Activated T-helper 1 cell treated with anti-CD3 and anti-CD28 coated beads, Interleukin-12 subunit alpha, Interleukin-12 subunit beta, Interleukin-2, Interleukin-4 antibody, amounts not matched to agents 30 ng/mL and 10 ng/mL and 1 ng/mL, durations not matched to agents 14 hours and 24 hours and 36 hours (primary cell): ENCODE measurements around the gene SMOC1. TPM values are rescaled to one million over a fixed set of nuclear protein-coding genes. Genes with fewer than 3 reads are reported as not detected.

ENCODE experiments used
- DNase-seq: peaks from one replicate; pipeline ENCODE4 v3.0.0; 2021; ENCODE audit warnings: low spot score
- H3K27ac Mint-ChIP-seq: one replicate; pipeline ENCODE4 v1.8.0; 2021; ENCODE audit warnings: mild to moderate bottlenecking, mixed read lengths
- H3K27me3 Mint-ChIP-seq: one replicate; pipeline ENCODE4 v1.8.0; 2022; ENCODE audit warnings: mild to moderate bottlenecking, moderate library complexity, mixed read lengths; ENCODE audit not compliant: insufficient read depth
- H3K36me3 Mint-ChIP-seq: one replicate; pipeline ENCODE4 v1.8.0; 2021; ENCODE audit warnings: low read depth, mixed read lengths
- H3K4me1 Mint-ChIP-seq: one replicate; pipeline ENCODE4 v1.8.0; 2021; ENCODE audit warnings: low read depth, mixed read lengths
- H3K4me3 Mint-ChIP-seq: one replicate; pipeline ENCODE4 v1.8.0; 2021; ENCODE audit warnings: mild to moderate bottlenecking, moderate library complexity, mixed read lengths
- H3K9me3 Mint-ChIP-seq: one replicate; pipeline ENCODE4 v1.8.0; 2021; ENCODE audit warnings: mixed read lengths
- intact Hi-C: fragments of 100-400 bp; cut with micrococcal nuclease; formaldehyde crosslinking; loops from one replicate; pipeline ENCODE4 v1.15.1; 2024
- total RNA-seq: library from RNA; stranded (reverse); gene quantifications from 2 replicates; pipeline ENCODE4 v1.2.3, GENCODE V29; 2022

Gene SMOC1
- total RNA-seq, 1 donor from 2014 or later = not detected

GRCh38 chr14:69960296-69960695, 81.1 kb downstream of the SMOC1 start:
- H3K27me3 Mint-ChIP-seq = peaks cover 11% of the 10 kb centered on the region
- no peak overlapping the region for H3K27ac Mint-ChIP-seq
- no peak for DNase-seq
- intact Hi-C loops = no loop called here
- no peaks in the 10 kb centered on the region for H3K9me3 Mint-ChIP-seq
- H3K4me1 Mint-ChIP-seq = no peaks in the 10 kb centered on the region
- H3K4me3 Mint-ChIP-seq = no peak overlapping the region
- no peaks in the 10 kb centered on the region for H3K36me3 Mint-ChIP-seq

DNA sequence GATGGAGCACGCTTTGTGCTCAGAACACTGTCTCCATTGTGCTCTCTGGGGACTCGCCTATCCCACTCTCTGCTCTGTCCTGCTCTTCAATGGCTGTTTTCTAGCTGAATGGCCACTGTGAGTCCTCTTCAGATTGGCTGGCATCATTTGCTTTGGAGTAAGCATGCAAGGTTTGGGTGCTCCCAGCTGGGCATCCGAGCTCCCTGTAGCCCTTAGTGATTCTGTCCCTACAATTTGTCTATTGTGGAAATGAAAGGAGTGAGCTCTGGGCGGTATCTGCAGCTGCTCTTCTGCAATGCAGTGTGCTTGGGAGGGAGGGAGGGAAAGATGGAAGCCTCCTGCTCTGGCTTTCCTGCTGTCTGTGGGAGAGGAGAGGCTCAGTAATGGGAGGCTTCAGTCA, 84.8 kb downstream of the SMOC1 start:
- Mint-ChIP-seq H3K27ac (no peak overlapping the region), H3K4me1 (no peaks in the 10 kb centered on the region), H3K27me3 (peaks cover 2% of the 10 kb centered on the region), H3K9me3 (no peaks in the 10 kb centered on the region), H3K36me3 (no peaks in the 10 kb centered on the region), H3K4me3 (no peak overlapping the region)
- no peak for DNase-seq
- intact Hi-C loops = no loop called here

GRCh38 chr14:69964841-69965240, 85.6 kb downstream of the SMOC1 start:
- no peak overlapping the region for H3K4me3 Mint-ChIP-seq
- no peak overlapping the region for H3K27ac Mint-ChIP-seq
- intact Hi-C loops = no loop called here
- DNase-seq = no peak
- H3K27me3 Mint-ChIP-seq = peaks cover 2% of the 10 kb centered on the region
- no peaks in the 10 kb centered on the region for H3K4me1 Mint-ChIP-seq
- H3K9me3 Mint-ChIP-seq = no peaks in the 10 kb centered on the region
- H3K36me3 Mint-ChIP-seq = no peaks in the 10 kb centered on the region

DNA sequence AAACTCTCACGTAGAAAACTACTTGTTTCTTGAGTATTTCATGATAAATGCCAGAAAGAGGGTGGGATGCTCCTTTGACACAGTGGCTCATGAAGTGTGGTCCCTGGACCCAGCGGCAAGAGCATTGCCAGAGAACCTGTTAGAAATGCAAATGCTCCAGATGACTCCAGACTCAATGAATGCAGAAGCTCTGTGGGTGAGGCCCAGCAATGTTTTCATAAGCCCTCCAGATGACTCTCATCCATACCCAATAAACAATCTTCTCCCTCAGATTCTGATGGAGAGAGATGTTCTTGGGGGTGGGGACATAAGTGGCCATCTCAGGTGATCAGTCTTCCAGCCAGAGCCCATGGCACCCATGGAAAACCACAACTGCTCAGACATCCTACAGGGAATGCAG, 88.9 kb downstream of the SMOC1 start:
- H3K36me3 Mint-ChIP-seq = no peaks in the 10 kb centered on the region
- H3K9me3 Mint-ChIP-seq = no peaks in the 10 kb centered on the region
- no peak overlapping the region for H3K27ac Mint-ChIP-seq
- H3K4me3 Mint-ChIP-seq = no peak overlapping the region
- intact Hi-C loops = no loop called here
- no peaks in the 10 kb centered on the region for H3K4me1 Mint-ChIP-seq
- H3K27me3 Mint-ChIP-seq = peaks cover 2% of the 10 kb centered on the region
- DNase-seq = no peak

DNA sequence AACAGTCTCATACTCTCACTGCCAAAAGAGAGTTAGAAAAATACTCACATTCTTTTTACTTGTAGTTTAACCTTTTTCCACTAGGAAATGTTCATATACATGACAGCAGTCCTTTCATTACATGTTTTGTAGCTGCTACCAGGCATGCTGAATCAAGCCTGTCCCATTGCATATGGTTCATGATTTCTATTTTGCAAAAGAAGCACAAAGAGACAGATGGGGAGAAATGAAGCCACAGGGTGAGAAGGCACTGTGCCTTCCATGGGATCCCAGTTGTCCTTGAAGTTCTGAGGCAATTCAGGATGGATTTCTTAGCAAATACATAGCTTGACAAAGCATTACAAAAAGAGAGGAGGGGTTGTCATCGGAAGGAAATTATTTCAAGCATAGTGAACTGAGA, 89.5 kb downstream of the SMOC1 start:
- DNase-seq = no peak
- H3K36me3 Mint-ChIP-seq = no peaks in the 10 kb centered on the region
- H3K4me3 Mint-ChIP-seq = no peak overlapping the region
- intact Hi-C loops = no loop called here
- no peaks in the 10 kb centered on the region for H3K4me1 Mint-ChIP-seq
- no peak overlapping the region for H3K27ac Mint-ChIP-seq
- H3K9me3 Mint-ChIP-seq = no peaks in the 10 kb centered on the region
- H3K27me3 Mint-ChIP-seq = peaks cover 2% of the 10 kb centered on the region

DNA sequence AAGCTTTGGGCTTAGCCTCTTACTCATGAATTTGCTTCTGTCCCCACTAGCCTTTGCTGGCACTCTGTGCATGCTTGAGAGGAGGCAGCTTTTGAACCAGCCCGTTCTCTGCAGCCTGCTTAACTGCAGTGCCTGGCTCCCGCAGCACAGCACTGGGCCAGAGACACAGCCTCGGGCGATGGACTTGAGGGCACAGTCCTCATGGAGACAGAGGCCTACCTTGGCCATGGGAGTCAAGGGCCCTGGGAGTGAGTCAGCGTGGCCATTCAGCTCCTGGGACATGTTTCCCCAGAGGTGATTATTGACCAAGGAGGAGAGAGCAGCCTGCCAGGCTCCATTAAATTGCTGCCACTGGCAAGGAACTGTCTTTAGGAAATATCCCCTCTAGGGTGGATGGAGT, 93.5 kb downstream of the SMOC1 start:
- Mint-ChIP-seq H3K4me3 (no peak overlapping the region), H3K27me3 (peaks cover 9% of the 10 kb centered on the region), H3K9me3 (no peaks in the 10 kb centered on the region), H3K36me3 (no peaks in the 10 kb centered on the region), H3K4me1 (no peaks in the 10 kb centered on the region), H3K27ac (no peak overlapping the region)
- intact Hi-C loops = no loop called here
- no peak for DNase-seq

DNA sequence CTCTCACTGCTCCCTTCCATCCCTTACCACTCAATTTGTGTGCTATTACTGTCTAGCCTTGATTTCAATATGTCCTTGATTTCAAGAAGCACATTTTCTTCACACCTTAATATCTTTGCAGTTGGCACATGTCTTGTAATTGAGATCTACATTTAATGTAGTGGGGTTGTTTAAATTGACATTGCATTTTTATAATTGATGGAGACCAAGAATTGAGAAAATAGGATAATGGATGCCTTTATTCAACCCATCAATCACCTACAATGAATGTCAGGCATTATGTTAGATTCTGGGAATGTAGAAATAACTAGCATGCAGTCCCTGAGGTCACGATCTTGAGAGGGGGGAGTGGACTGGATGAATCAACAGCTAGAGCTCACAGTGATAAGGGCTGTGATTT, 94.6 kb downstream of the SMOC1 start:
- H3K27ac Mint-ChIP-seq = no peak overlapping the region
- no peak for DNase-seq
- no peaks in the 10 kb centered on the region for H3K36me3 Mint-ChIP-seq
- no peaks in the 10 kb centered on the region for H3K9me3 Mint-ChIP-seq
- intact Hi-C loops = no loop called here
- no peak overlapping the region for H3K4me3 Mint-ChIP-seq
- H3K4me1 Mint-ChIP-seq = no peaks in the 10 kb centered on the region
- peaks cover 13% of the 10 kb centered on the region for H3K27me3 Mint-ChIP-seq

GRCh38 chr14:69979882-69980281, 100.7 kb downstream of the SMOC1 start:
- peaks cover 21% of the 10 kb centered on the region for H3K27me3 Mint-ChIP-seq
- no peak for DNase-seq
- no peaks in the 10 kb centered on the region for H3K4me1 Mint-ChIP-seq
- no peaks in the 10 kb centered on the region for H3K9me3 Mint-ChIP-seq
- no peak overlapping the region for H3K4me3 Mint-ChIP-seq
- no peak overlapping the region for H3K27ac Mint-ChIP-seq
- intact Hi-C loops = no loop called here
- no peaks in the 10 kb centered on the region for H3K36me3 Mint-ChIP-seq

DNA sequence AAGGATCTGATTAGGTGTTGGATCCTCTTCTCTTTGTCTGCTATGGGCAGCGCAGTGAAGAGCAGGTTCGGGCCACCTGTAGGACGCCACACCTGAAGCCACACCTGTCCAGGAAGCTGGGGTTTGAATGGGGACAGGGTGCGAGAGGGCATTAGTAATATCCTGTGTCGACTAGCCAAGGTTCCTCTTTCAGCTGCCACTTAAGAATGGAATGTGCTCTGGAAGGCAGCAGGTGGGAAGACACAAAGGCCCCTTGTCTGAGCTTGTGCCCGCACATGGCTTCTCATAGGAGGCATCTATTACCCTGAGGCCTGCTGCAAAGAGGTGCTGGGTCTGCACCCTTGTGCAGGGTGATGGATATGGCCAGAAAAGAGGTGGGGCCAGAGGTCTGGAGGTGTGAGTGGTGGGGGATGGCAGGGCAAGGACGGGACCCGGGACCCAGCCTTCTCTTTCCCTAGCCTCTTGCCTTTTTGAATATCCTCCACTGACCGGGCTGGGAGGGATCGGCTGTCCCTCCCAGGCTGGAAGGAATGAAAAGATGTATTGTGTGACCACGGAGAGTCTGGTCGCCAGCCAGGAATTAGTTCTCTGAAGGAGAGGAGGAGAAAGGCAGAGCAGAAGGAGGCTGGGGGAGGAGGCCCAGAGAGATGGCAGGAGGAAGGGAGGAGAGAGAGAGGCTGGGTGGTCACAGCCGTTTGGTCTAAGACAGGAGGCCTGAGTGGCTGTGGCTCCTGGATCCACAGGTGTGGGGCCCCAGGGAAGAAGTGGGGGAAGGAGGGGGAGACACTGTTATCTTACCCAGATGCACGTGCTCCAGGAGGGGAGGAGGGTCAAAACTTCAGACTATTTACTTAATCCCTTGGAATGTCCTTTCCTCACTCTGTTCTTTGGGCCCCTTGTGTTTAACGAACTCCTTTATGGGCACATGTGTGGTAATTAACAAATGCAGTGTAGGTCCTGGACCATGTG, 101.5 kb downstream of the SMOC1 start:
- Mint-ChIP-seq H3K27ac (no peak overlapping the region), H3K36me3 (no peaks in the 10 kb centered on the region), H3K4me3 (no peak overlapping the region), H3K4me1 (no peaks in the 10 kb centered on the region), H3K9me3 (no peaks in the 10 kb centered on the region), H3K27me3 (peaks cover 25% of the 10 kb centered on the region)
- intact Hi-C loops = no loop called here
- no peak for DNase-seq

GRCh38 chr14:69982220-69982839, 103.1 kb downstream of the SMOC1 start:
- DNase-seq = no peak
- Mint-ChIP-seq H3K27me3 (peaks cover 21% of the 10 kb centered on the region), H3K9me3 (no peaks in the 10 kb centered on the region), H3K27ac (no peak overlapping the region), H3K4me3 (no peak overlapping the region), H3K4me1 (no peaks in the 10 kb centered on the region), H3K36me3 (no peaks in the 10 kb centered on the region)
- intact Hi-C loops = no loop called here

DNA sequence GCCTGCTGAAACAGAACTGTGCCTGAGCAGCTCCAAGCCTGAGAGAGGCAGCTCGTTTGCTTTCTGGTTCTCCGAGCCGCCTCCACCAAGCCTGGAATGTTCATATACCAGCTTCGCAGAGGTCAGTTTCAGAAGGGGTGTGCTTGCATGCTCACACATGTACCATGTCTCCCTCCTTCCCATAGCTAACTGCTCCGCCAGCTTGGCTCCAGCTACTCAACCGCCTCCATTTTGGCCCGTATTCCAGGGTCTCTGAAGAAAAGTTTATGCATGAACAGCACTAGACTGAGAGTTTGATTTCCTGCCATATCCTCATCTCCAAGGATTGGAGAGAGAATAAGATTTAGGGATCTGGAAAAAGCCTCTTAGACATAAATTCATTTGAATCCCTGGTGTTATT, 103.7 kb downstream of the SMOC1 start:
- H3K9me3 Mint-ChIP-seq = no peaks in the 10 kb centered on the region
- intact Hi-C loops = no loop called here
- H3K4me3 Mint-ChIP-seq = no peak overlapping the region
- no peaks in the 10 kb centered on the region for H3K4me1 Mint-ChIP-seq
- H3K27me3 Mint-ChIP-seq = peaks cover 23% of the 10 kb centered on the region
- DNase-seq = no peak
- no peaks in the 10 kb centered on the region for H3K36me3 Mint-ChIP-seq
- no peak overlapping the region for H3K27ac Mint-ChIP-seq

DNA sequence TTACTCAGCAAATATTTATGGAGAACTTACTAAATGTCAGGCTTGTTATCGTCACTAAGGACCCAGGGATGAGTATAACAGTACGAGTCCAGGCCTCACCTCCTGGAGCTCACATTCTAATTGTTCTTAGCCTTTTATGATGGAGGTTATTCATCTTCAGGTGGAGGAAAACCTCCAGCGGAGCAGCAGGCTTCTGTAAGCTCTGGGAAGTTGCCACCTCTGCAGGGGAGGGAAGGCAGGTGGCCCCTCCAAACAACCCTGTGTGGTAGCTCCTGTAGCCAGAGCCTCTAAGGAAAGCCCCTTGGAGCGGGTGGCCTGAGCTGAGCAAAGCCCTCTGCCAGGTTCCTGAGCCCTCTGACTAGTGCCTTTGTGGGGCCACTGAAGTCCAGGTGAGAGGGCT, 104.1 kb downstream of the SMOC1 start:
- DNase-seq = no peak
- no peak overlapping the region for H3K27ac Mint-ChIP-seq
- intact Hi-C loops = no loop called here
- H3K4me3 Mint-ChIP-seq = no peak overlapping the region
- no peaks in the 10 kb centered on the region for H3K4me1 Mint-ChIP-seq
- H3K27me3 Mint-ChIP-seq = peaks cover 26% of the 10 kb centered on the region
- H3K9me3 Mint-ChIP-seq = no peaks in the 10 kb centered on the region
- H3K36me3 Mint-ChIP-seq = no peaks in the 10 kb centered on the region

DNA sequence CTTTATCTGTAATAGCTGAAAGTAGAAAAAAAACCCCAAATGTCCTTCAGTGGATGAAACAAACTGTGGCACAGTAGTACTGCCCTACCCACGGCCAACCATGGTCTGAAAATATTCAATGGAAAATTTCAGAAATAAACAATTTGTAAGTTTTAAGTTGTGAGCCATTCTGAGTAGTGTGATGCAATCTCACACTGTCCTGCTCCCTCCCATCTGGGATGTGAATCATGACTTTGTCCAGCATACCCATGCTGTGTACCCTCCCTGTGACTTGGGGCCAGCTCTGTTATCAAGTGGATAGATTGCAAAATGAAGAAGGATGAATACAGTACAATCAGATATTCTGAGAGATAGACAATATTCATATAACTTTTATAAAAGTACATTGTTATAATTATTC, 106.2 kb downstream of the SMOC1 start:
- no peak for DNase-seq
- H3K27me3 Mint-ChIP-seq = peaks cover 24% of the 10 kb centered on the region
- H3K9me3 Mint-ChIP-seq = no peaks in the 10 kb centered on the region
- intact Hi-C loops = no loop called here
- no peak overlapping the region for H3K4me3 Mint-ChIP-seq
- H3K36me3 Mint-ChIP-seq = no peaks in the 10 kb centered on the region
- no peaks in the 10 kb centered on the region for H3K4me1 Mint-ChIP-seq
- no peak overlapping the region for H3K27ac Mint-ChIP-seq
